ENCODE data around the gene SULT1A2. TPM values are rescaled to one million over a fixed set of nuclear protein-coding genes. Genes with fewer than 3 reads are reported as not detected.
"Not testable (repeated sequence)": the region's sequence is repeated elsewhere in the genome, so short reads cannot be mapped to it uniquely, and the experiment has no call there.

The SULT1A2 gene
- total RNA-seq, 1 experiment from 2014 or later: 21.8 TPM

DNA sequence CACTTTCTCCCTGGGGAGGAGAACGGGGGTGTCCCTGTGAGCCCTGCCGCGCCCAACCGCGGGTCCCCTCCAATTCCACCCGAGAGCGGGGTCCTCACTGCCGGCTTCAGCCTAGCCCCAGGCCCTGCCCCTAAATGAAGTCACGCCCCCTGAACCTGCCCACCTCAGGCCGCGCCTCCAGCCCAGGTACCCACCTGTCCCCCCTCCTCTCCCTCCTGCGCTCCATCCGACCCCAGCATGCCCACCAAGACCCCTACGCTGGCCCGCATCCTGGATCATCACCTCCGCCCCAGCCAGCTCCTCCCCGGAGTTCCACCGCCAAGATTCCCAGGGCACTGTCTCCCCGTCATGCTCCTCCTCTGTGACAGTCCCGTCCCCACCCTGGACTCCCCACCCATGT is 4.1 kb upstream of the SULT1A2 start:
- H3K9me2 ChIP-seq (ENCODE audit: insufficient read depth); H3K4me2 ChIP-seq; H3K4me3 ChIP-seq; BruUV-seq (replicated peaks); CTCF ChIA-PET; DNase-seq; H3K27me3 ChIP-seq (ENCODE audit: insufficient read depth, low read depth); H3K36me3 ChIP-seq (ENCODE audit: low read depth); H3K9me3 ChIP-seq (ENCODE audit: insufficient read depth, low read depth); POLR2A ChIA-PET (ENCODE audit: unreplicated experiment); H3K79me2 ChIP-seq (ENCODE audit: low read depth); intact Hi-C loops (cut with micrococcal nuclease; ENCODE audit: unreplicated experiment); H3K27ac ChIP-seq; H2AFZ ChIP-seq; H4K20me1 ChIP-seq (ENCODE audit: insufficient read depth): not testable (repeated sequence)
- peaks cover 32% of the 10 kb centered on the region for H3F3A ChIP-seq (ENCODE audit: insufficient read depth, low read depth)
- peaks cover 22% of the 10 kb centered on the region for H3K4me1 ChIP-seq (replicated peaks; ENCODE audit: insufficient read depth)

DNA sequence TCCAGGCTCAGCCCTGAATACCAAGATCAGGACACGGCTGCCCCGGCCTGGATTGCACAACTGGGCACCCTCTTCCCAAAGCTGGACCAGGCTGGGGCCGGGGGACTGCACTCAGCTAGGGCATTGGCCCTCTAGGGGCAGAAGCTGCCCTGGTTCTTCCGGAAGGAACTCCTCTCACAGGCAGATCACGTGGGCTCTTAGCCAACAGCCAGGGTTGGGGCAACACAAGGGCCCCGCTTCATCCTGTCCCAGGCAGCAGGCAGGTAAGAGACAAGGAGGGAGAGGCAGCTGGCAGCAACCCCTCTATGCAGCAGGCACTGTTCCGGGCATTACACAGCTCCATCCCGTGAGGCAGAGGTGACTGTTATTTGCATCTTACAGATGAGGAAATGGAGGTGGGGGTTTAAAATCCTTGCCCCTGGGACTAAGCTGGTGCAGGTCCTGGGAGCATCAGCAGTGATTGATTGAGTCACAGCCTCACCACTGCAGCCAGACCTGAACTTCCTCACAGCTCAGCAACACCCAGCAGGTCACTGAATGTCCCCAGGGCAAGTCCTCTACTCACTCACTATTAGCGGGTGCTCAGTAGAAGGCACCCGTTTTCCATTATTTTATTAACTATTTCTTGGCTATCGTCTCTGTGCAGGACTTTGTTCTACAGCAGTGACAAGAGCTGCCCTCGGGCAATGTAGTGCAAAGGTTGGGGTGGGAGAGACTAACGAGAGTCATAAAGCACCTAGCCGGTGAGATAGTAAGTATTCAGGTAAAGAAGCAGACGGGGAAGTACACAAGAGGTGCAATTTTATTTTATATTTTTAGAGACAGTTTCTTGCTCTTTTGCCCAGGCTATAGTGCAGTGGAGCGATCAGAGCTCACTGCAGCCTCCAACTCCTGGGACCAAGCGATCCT is 2.8 kb upstream of the SULT1A2 start:
- intact Hi-C loops (cut with micrococcal nuclease; ENCODE audit: unreplicated experiment): loop anchor here (5.0 kb wide), 1 partner anchor 47 kb away; the partner anchor contains the start of gene SGF29

DNA sequence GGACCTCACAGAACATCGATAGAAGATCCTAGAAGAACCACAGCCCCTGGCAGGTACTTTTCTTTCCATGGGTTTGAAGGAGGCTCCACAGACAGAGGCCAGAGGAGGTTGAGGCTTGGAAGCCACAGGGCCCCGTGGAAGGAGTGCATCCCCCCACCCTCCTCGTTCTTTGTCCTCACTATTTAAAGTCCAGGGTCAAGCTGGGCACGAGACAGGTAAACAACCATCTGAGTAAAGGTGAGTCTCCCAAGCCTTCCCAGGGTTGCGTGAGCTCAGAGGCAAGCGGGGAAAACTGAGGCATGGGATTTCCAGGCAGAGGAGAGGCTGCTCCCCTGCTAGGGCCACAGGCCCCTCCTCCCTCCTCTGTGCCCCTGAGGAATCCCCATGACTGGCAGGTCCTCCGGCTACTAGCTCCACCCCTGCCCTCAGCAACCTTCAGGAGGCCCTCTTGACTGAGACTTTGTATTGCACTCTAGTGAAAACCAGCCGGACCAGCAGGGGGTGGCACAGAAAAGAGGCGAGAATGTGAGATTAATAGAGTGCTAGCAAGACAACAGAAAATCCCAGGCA is 927 bp upstream of the SULT1A2 start:
- Histone ChIP-seq H2AFZ (no peak overlapping the region), H3K4me2 (peak overlapping the region; percentile 99), H3K9me2 (ENCODE audit: insufficient read depth) (no peaks in the 10 kb centered on the region), H3F3A (ENCODE audit: insufficient read depth, low read depth) (peaks cover 23% of the 10 kb centered on the region), H4K20me1 (ENCODE audit: insufficient read depth) (no peaks in the 10 kb centered on the region), H3K4me1 (replicated peaks; ENCODE audit: insufficient read depth) (peaks cover 34% of the 10 kb centered on the region), H3K4me3 (peak overlapping the region; percentile 36; the same call in 1 of the 2 replicates), H3K9me3 (ENCODE audit: insufficient read depth, low read depth) (no peaks in the 10 kb centered on the region), H3K27me3 (ENCODE audit: insufficient read depth, low read depth) (no peaks in the 10 kb centered on the region), H3K79me2 (ENCODE audit: low read depth) (peaks cover 27% of the 10 kb centered on the region), H3K36me3 (ENCODE audit: low read depth) (0 out of 2 replicates have a peak, but pooled peaks cover 4% of the 10 kb centered on the region), H3K27ac (peak overlapping the region; percentile 94)
- peak; percentile 68 to 70 for DNase-seq
- ChIA-PET POLR2A (ENCODE audit: unreplicated experiment) (interaction anchor here (0.5 to 2.3 kb wide), 2 partner anchors 12 to 514 kb away, joined by 5 to 59 read pairs; partner anchors contain the start of gene SULT1A1), CTCF (interaction anchor here (0.5 to 2.3 kb wide), 7 partner anchors 12 to 107 kb away, joined by 3 to 21 read pairs (median 4); partner anchors contain the start of gene SULT1A1)
- intact Hi-C loops (cut with micrococcal nuclease; ENCODE audit: unreplicated experiment): loop anchor here (5.0 kb wide), 1 partner anchor 45 kb away; the partner anchor contains the start of gene SGF29
- no TSS peak for BruUV-seq (replicated peaks)
- TF ChIP-seq EZH2 (IDR thresholded peaks at IDR 0.05; ENCODE audit: low read depth): no peak
- TF ChIP-seq, protein P1, sequence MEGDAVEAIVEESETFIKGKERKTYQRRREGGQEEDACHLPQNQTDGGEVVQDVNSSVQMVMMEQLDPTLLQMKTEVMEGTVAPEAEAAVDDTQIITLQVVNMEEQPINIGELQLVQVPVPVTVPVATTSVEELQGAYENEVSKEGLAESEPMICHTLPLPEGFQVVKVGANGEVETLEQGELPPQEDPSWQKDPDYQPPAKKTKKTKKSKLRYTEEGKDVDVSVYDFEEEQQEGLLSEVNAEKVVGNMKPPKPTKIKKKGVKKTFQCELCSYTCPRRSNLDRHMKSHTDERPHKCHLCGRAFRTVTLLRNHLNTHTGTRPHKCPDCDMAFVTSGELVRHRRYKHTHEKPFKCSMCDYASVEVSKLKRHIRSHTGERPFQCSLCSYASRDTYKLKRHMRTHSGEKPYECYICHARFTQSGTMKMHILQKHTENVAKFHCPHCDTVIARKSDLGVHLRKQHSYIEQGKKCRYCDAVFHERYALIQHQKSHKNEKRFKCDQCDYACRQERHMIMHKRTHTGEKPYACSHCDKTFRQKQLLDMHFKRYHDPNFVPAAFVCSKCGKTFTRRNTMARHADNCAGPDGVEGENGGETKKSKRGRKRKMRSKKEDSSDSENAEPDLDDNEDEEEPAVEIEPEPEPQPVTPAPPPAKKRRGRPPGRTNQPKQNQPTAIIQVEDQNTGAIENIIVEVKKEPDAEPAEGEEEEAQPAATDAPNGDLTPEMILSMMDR (conservative IDR thresholded peaks at IDR 0.05): peak; percentile 34; the same call in 1 of the 2 replicates

More for the DNA sequence above, 2.8 kb upstream of the SULT1A2 start:
- CTCF ChIA-PET; H3K27ac ChIP-seq; H3K4me3 ChIP-seq; BruUV-seq (replicated peaks); H3K27me3 ChIP-seq (ENCODE audit: insufficient read depth, low read depth); H3K36me3 ChIP-seq (ENCODE audit: low read depth); H4K20me1 ChIP-seq (ENCODE audit: insufficient read depth); H3K9me3 ChIP-seq (ENCODE audit: insufficient read depth, low read depth); POLR2A ChIA-PET (ENCODE audit: unreplicated experiment); H2AFZ ChIP-seq; H3K4me2 ChIP-seq; H3K9me2 ChIP-seq (ENCODE audit: insufficient read depth); DNase-seq: not testable (repeated sequence)
- Histone ChIP-seq H3F3A (ENCODE audit: insufficient read depth, low read depth) (peaks cover 24% of the 10 kb centered on the region), H3K79me2 (ENCODE audit: low read depth) (peaks cover 17% of the 10 kb centered on the region), H3K4me1 (replicated peaks; ENCODE audit: insufficient read depth) (peaks cover 34% of the 10 kb centered on the region)

Data from PC-9 (cell line).